GM12801 (cell line): ENCODE data around the gene CD22.

ENCODE experiments used
- CTCF ChIP-seq: IDR thresholded peaks from one replicate; pipeline ENCODE4 v1.5.1; 2011; ENCODE audit warnings: control low read depth; ENCODE audit not compliant: insufficient read length; ENCODE audit errors: extremely low read depth

The CD22 gene

GRCh38 chr19:35341006-35341405, 12.0 kb downstream of the CD22 start:
- TF ChIP-seq CTCF: no peak

GRCh38 chr19:35341565-35342225, 12.7 kb downstream of the CD22 start:
- no peak for TF ChIP-seq CTCF

GRCh38 chr19:35342430-35342829, 13.4 kb downstream of the CD22 start:
- no peak for TF ChIP-seq CTCF

GRCh38 chr19:35344511-35345031, 15.6 kb downstream of the CD22 start:
- TF ChIP-seq CTCF: no peak

GRCh38 chr19:35345671-35346111, 16.7 kb downstream of the CD22 start:
- TF ChIP-seq CTCF: no peak

GRCh38 chr19:35346193-35347052, 17.4 kb downstream of the CD22 start:
- no peak for TF ChIP-seq CTCF

GRCh38 chr19:35347171-35347929, 18.4 kb downstream of the CD22 start, which contains the start of gene FFAR1:
TSS of gene FFAR1 (plus strand) at chr19:35347902. CDS start at chr19:35351552, 3,650 bp downstream.
- no peak for TF ChIP-seq CTCF
